ENCODE measurements around the gene HEG1. TPM values are rescaled to one million over a fixed set of nuclear protein-coding genes. Genes with fewer than 3 reads are reported as not detected.
A peak's percentile ranks its signal among the peaks of the same experiment; 100 is the strongest.

Gene HEG1
- total and polyA plus RNA-seq, 2 of the 13 experiments (the other 11 are each of a cell fraction or from before 2014, with no cell fraction given), result 10.7 to 18.2 TPM

DNA sequence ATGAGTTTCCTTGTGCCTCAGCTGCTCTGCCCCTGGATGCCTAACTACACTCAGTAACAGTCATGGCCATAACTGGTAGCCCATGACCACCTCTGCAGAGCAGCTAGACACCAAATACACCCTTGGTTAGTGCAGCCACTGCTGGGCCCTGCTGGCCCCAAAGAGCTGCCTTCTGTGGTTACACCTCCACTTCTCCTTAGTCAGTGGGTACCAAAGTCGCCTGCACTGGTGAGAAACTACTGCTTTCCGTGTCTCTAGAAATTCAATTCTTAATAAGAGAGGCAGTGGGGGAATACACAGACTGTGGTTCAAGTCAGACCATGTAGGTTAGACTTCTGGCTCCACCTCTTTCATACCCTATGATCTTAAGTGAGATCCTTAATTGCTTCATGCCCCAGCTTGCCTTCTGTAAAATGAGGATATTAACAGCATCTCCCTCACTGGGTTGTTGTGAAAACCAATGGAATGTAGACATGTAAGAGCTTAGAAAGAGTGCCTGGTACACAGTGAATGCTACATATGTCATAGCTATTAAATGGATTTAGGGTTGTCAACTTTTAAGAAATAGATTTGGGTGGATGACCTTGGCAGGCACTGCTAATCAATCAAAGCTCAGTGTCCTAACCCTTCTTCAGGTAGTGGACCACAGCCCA lies 18.2 kb downstream of the HEG1 start (continued):
- TF ChIP-seq HMG20A (CRISPR knock-in tag; IDR thresholded peaks at IDR 0.05; ENCODE audit: borderline replicate concordance), result no peak
- no peak for TF ChIP-seq ZNF530 (CRISPR knock-in tag; IDR thresholded peaks at IDR 0.05; ENCODE audit: low read depth)
- no peak for TF ChIP-seq ZFP36 (IDR thresholded peaks at IDR 0.05; ENCODE audit: borderline replicate concordance, low read depth, low read length, partially characterized antibody)

GRCh38 chr3:125035217-125035616 lies 20.6 kb downstream of the HEG1 start:
- WGBS (ENCODE audit: low lambda C conversion rate), result 96% methylated on average over 5 of the region's 5 CpGs
- ChIA-PET CTCF (ENCODE audit: low intra/inter-chr PET ratio, low total read pairs) (no interaction called here), POLR2A (no interaction called here)
- BruUV-seq (replicated peaks), result no TSS peak
- H3K27ac ChIP-seq (ENCODE audit: extremely low read length, insufficient read depth, low read length), result no peak overlapping the region
- FAIRE-seq (no peak), ATAC-seq (no peak), DNase-seq (ENCODE audit: low spot score) (no peak)
- TF ChIP-seq ZNF317 (CRISPR knock-in tag; IDR thresholded peaks at IDR 0.05) (peak; percentile 99), RARA (CRISPR knock-in tag; IDR thresholded peaks at IDR 0.05) (no peak)
- H2AFZ ChIP-seq (ENCODE audit: low read length), result no peak overlapping the region
- H3K4me2 ChIP-seq (ENCODE audit: low read depth, low read length), result no peak overlapping the region
- H4K20me1 ChIP-seq (ENCODE audit: insufficient read depth, low read length), result 0 out of 2 replicates have a peak, but pooled peaks cover 2% of the 10 kb centered on the region
- H3K27me3 ChIP-seq (ENCODE audit: control insufficient read depth in 1 of 2, insufficient read depth in 2 of 2, low read length in 2 of 2), result no peaks in the 10 kb centered on the region
- no peak overlapping the region for H3K9ac ChIP-seq (ENCODE audit: insufficient read depth, low read depth, low read length)
- H3K9me3 ChIP-seq (ENCODE audit: low read length), result no peaks in the 10 kb centered on the region
- in situ Hi-C loops (cut with HindIII; ENCODE audit: extremely low pct_ligation_motif_present, low pct_unique_long_range_greater_than_20kb), result no loop called here
- H3K4me1 ChIP-seq (ENCODE audit: insufficient read depth, low read length), result peaks cover 22% of the 10 kb centered on the region
- peaks cover 16% of the 10 kb centered on the region for H3K79me2 ChIP-seq (ENCODE audit: insufficient read depth, low read length)
- no peak overlapping the region for H3K4me3 ChIP-seq (replicated peaks in 1 of 3; ENCODE audit: insufficient read depth in 1 of 3, low read depth in 2 of 3, low read length in 3 of 3)
- peaks cover 0 to 7% of the 10 kb centered on the region in 2 experiments; a peak in 2 of 5 replicates for H3K36me3 ChIP-seq (replicated peaks in 1 of 2; ENCODE audit: control insufficient read depth in 1 of 2, insufficient read depth in 2 of 2, low read length in 2 of 2)
- intact Hi-C loops (cut with micrococcal nuclease; ENCODE audit: unreplicated experiment), result no loop called here

DNA sequence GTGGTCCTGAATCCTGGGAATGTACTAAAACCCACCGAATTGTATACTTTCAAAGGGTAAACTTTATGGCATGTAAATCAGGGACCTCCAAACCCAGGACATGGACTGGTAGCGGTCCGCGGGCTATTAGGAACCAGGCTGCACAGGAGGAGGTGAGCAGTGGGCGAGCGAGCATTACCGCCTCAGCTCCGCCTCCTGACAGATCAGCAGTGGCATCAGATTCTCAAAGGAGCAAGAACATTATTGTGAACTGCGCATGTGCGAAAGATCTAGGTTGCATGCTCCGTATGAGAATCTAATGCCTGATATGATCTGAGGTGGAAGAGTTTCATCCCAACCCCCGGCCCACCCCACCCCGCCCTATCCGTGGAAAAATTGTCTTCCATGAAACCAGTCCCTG lies 22.2 kb downstream of the HEG1 start:
- Histone ChIP-seq H3K4me3 (replicated peaks in 1 of 3; ENCODE audit: insufficient read depth in 1 of 3, low read depth in 2 of 3, low read length in 3 of 3) (no peak overlapping the region), H3K9me3 (ENCODE audit: low read length) (no peaks in the 10 kb centered on the region), H4K20me1 (ENCODE audit: insufficient read depth, low read length) (0 out of 2 replicates have a peak, but pooled peaks cover 2% of the 10 kb centered on the region), H3K9ac (ENCODE audit: insufficient read depth, low read depth, low read length) (no peak overlapping the region), H3K27me3 (ENCODE audit: control insufficient read depth in 1 of 2, insufficient read depth in 2 of 2, low read length in 2 of 2) (no peaks in the 10 kb centered on the region), H3K27ac (ENCODE audit: extremely low read length, insufficient read depth, low read length) (no peak overlapping the region), H3K36me3 (replicated peaks in 1 of 2; ENCODE audit: control insufficient read depth in 1 of 2, insufficient read depth in 2 of 2, low read length in 2 of 2) (peaks cover 4 to 15% of the 10 kb centered on the region in 2 experiments), H3K4me2 (ENCODE audit: low read depth, low read length) (no peak overlapping the region), H2AFZ (ENCODE audit: low read length) (no peak overlapping the region), H3K4me1 (ENCODE audit: insufficient read depth, low read length) (peaks cover 22% of the 10 kb centered on the region), H3K79me2 (ENCODE audit: insufficient read depth, low read length) (peaks cover 14% of the 10 kb centered on the region)
- POLR2A ChIA-PET, result interaction anchor here (1.3 to 1.6 kb wide), 2 partner anchors 19 to 29 kb away, joined by 3 to 5 read pairs; no protein-coding TSS in a partner anchor
- FAIRE-seq, result no peak
- no TSS peak for BruUV-seq (replicated peaks)
- TF ChIP-seq ISX (CRISPR knock-in tag; conservative IDR thresholded peaks at IDR 0.05) (no peak), ZBTB33 (CRISPR knock-in tag; IDR thresholded peaks at IDR 0.05) (peak; percentile 44; the same call in 1 of the 2 replicates)
- 90% methylated on average over 10 of the region's 14 CpGs for WGBS (ENCODE audit: low lambda C conversion rate)
- ATAC-seq, result no peak
- DNase-seq (ENCODE audit: low spot score), result no peak
- CTCF ChIA-PET (ENCODE audit: low intra/inter-chr PET ratio, low total read pairs), result no interaction called here
- intact Hi-C loops (cut with micrococcal nuclease; ENCODE audit: unreplicated experiment) (no loop called here), in situ Hi-C loops (cut with HindIII; ENCODE audit: extremely low pct_ligation_motif_present, low pct_unique_long_range_greater_than_20kb) (no loop called here)

All from HepG2 (cell line).